Measurements from ENCODE around the gene CCDC171. TPM values are rescaled to one million over a fixed set of nuclear protein-coding genes. Genes with fewer than 3 reads are reported as not detected.

CCDC171 gene
- total RNA-seq = 1 to 10 TPM; 2.3 to 4.7 TPM

- Histone ChIP-seq H3K27ac (peak within 1 kb of the TSS; percentile 60 to 85 (median 75)), H3K36me3 (replicated peaks in 1 of 2; ENCODE audit: insufficient read depth in 1 of 2, low read depth in 2 of 2) (no peaks in the 10 kb centered on the region), H3K4me1 (peaks cover 8% of the 10 kb centered on the region), H3K27me3 (no peaks in the 10 kb centered on the region), H3K9me3 (no peaks in the 10 kb centered on the region), H3K4me3 (peak within 1 kb of the TSS; percentile 80 to 81)
- 0 to 1% methylated on average over 6 to 65 of the region's 65 CpGs for WGBS, 2 donors
- ATAC-seq (peak; percentile 96), DNase-seq (peak; percentile 94 to 96 (median 96))
- intact Hi-C loops (cut with DNase I) = no loop called here
- TF ChIP-seq POLR2A (IDR thresholded peaks at IDR 0.05) (peak; percentile 76 to 90 (median 85)), CTCF (IDR thresholded peaks at IDR 0.05) (peak in 1 of 7 experiments; percentile 20)
Observed at GRCh38 chr9:15552636-15553527, at the start of gene CCDC171. TSS of gene CCDC171 (plus strand) at chr9:15553043. CDS start at chr9:15564089, 11,046 bp downstream.

GRCh38 chr9:15505921-15506320 is 46.9 kb upstream of the CCDC171 start:
- H3K27ac ChIP-seq = no peak overlapping the region
- WGBS, 2 donors = 88 to 90% methylated on average over 3 of the region's 3 CpGs
- H3K27me3 ChIP-seq = no peaks in the 10 kb centered on the region
- no peak overlapping the region for H3K4me3 ChIP-seq
- intact Hi-C loops (cut with DNase I) = no loop called here
- DNase-seq (no peak), ATAC-seq (no peak)
- peaks cover 11% of the 10 kb centered on the region for H3K4me1 ChIP-seq
- no peaks in the 10 kb centered on the region for H3K9me3 ChIP-seq
- no peaks in the 10 kb centered on the region for H3K36me3 ChIP-seq (replicated peaks in 1 of 2; ENCODE audit: insufficient read depth in 1 of 2, low read depth in 2 of 2)
- TF ChIP-seq CTCF (IDR thresholded peaks at IDR 0.05) (no peak), POLR2A (IDR thresholded peaks at IDR 0.05) (no peak)

- DNase-seq (peak in 3 of 4 donors; percentile 22 to 33 (median 24)), ATAC-seq (peak; percentile 76)
- H3K4me3 ChIP-seq = peak overlapping the region; percentile 74 to 98
- H3K36me3 ChIP-seq (replicated peaks in 1 of 2; ENCODE audit: insufficient read depth in 1 of 2, low read depth in 2 of 2) = no peaks in the 10 kb centered on the region
- peaks cover 11% of the 10 kb centered on the region for H3K4me1 ChIP-seq
- WGBS, 2 donors = 2% methylated on average over 12 to 59 of the region's 76 CpGs
- H3K9me3 ChIP-seq = no peaks in the 10 kb centered on the region
- TF ChIP-seq POLR2A (IDR thresholded peaks at IDR 0.05) (no peak), CTCF (IDR thresholded peaks at IDR 0.05) (no peak)
- H3K27me3 ChIP-seq = no peaks in the 10 kb centered on the region
- peak overlapping the region; percentile 80 to 93 (median 88) for H3K27ac ChIP-seq
- intact Hi-C loops (cut with DNase I) = no loop called here
Observed at GRCh38 chr9:15509931-15510788, 42.7 kb upstream of the CCDC171 start.

- Histone ChIP-seq H3K36me3 (replicated peaks in 1 of 2; ENCODE audit: insufficient read depth in 1 of 2, low read depth in 2 of 2) (no peaks in the 10 kb centered on the region), H3K4me1 (peaks cover 11% of the 10 kb centered on the region), H3K4me3 (peak within 1 kb of the TSS; percentile 74 to 98), H3K27me3 (no peaks in the 10 kb centered on the region), H3K27ac (peak within 1 kb of the TSS; percentile 80 to 93 (median 88)), H3K9me3 (no peaks in the 10 kb centered on the region)
- intact Hi-C loops (cut with DNase I) = no loop called here
- TF ChIP-seq CTCF (IDR thresholded peaks at IDR 0.05) (peak in 4 of 7 experiments; percentile 23 to 59 (median 39)), POLR2A (IDR thresholded peaks at IDR 0.05) (peak; percentile 59 to 62 (median 62))
- ATAC-seq = peak; percentile 94
- peak; percentile 58 to 74 (median 72) for DNase-seq
- 0% methylated on average over 31 to 72 of the region's 72 CpGs for WGBS, 2 donors
Observed at GRCh38 chr9:15510789-15511575, 41.9 kb upstream of the CCDC171 start, which contains the start of gene PSIP1. TSS of gene PSIP1 (minus strand) at chr9:15510970. CDS start at chr9:15510188, 782 bp downstream.
